GM21717 (cell line): ENCODE results near the gene GPR146.
A peak's percentile ranks its signal among the peaks of the same experiment; 100 is the strongest.
"Not testable (repeated sequence)": the region's sequence is repeated elsewhere in the genome, so short reads cannot be mapped to it uniquely, and the experiment has no call there.

Source experiments
- ATAC-seq: cut with Tn5 transposase; IDR thresholded peaks from one replicate; pipeline ENCODE4 v1.9.1; 2021; ENCODE audit warnings: mild to moderate bottlenecking, moderate library complexity; ENCODE audit not compliant: unreplicated experiment

The GPR146 gene

GRCh38 chr7:1024876-1025742 lies 19.2 kb upstream of the GPR146 start:
- ATAC-seq: peak; percentile 1

GRCh38 chr7:1025743-1026581 lies 18.4 kb upstream of the GPR146 start:
- ATAC-seq: no peak

DNA sequence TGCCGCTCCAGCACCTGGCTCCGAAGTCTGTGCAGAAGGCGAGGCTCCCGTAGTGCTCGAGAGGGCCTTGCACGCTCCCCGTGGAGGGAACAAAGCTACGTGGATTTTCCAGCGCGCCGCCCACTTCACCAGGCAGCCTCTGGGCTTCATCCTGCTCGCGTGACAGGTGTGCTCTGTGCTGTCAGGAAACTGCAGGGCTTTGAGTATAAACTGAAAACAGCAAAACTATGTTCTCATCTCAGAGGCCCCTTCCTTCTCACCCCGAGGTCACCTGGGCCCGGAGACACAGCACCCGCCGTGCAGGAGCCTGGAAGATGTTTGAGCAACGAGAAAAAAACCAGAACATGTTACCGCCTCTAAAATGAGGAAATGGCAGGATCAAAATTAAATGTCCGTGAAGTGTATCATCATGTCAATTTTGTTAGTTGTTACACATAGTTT lies 17.6 kb upstream of the GPR146 start:
- no peak for ATAC-seq

DNA sequence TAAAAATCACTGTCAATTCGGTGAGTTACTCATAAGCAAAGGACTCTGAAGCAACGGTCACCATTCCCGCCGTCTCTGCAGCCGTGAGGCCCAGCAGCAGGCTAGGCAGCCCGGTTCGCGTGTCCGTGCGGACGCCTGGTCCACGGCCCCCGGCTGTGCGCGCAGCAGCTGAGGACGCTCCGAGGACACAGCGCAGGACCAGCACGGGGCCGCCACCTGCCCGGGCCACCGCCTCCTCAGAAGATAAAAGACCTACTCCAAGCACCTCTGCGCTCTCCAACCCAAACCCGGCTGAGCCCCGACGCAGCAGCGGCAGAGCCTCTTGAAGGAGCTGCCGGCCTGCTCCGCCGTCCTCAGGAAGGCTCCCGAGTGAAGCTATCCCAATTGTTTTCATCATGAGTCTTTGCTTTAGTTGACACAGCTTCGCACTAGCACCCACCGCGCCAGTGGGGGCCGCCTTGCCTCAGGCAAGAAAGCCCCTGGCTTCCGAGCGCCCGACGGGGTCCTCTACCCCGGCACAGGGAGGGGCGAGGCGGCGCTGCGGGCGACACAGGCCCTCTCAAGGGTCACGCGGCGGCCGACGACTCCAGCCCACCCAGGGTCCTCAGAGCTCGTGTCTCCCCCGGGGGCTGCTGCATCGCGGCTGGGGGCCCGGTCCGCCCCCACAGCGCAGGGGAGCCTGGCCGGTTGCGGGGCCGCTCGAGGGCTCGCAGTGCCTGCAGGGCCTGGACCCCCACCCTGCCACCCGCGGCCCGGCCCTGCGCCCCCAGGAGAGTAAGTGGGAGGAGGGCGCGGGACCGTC lies 16.9 kb upstream of the GPR146 start:
- no peak for ATAC-seq

DNA sequence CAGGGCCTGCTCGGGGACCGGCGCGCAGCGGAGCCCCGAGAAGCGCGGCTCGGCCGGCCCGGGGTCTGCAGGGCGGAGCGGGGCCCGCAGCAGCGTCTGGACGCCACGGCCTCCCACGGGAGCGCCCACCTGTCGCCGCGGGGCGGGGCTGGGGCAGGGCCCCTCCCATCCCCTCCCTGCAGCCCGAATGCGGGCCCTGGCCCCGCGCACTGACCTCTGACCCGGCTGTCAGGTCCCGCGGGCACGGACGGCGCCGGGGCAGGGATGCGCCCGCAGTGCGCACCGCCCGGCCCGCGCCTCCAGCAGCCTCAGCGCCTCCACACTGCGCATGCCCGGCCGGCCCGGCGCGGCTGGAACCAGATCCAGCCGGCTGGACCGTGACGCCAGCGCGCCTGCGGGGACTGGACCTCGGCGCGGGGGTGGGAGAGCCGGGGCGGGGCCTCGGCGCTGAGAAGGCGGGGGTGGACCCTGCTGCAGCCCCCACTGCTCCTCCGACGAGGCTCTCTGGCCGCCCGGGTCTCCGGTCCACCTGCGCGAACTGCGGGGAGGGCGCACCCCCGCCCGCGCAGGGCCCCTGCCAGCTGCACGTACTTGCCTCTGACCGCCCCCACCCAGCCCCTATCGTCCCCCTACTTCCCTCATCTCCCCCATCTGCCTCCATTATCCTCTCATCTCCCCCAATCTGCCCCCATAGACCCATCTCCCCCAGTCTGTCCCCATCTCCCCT lies 16.1 kb upstream of the GPR146 start:
- peak; percentile 39 for ATAC-seq

DNA sequence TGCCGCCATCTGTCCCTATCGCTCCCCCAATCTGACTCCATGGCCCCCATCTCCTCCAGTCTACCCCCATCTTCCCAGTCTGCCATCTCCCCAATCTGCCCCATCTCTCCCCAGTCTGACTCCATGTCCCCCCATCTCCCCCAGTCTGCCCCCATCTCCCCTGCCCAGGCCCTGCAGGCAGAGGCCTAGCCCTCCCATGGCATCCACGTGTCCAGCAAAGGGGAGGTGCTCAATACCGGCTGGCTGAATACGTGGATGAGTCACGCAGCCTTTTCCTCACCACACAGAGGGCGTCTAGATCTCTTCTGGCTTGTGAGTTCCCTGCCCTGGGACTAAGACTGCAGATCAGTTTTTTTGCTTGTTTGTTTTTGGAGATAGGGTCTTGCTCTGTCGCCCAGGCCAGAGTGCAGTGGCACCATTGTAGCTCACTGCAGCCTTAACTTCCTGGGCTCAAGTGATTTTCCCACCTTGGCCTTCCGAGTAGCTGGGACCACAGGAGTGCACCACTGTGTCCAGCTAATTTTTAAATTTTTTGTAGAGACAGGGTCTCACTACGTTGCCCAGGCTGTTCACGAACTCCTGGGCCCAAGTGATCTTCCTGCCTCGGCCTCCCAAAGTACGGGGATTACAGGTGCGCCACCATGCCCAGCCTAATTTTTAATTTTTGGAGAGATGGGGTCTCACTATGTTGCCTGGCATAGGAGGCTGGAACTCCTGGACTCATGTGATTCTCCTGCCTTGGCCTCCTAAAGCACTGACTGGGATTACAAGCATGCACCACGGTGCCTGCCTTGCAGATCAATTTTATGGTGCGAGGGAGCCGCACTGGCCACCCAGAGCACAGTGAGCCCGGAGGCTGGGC lies 15.3 kb upstream of the GPR146 start:
- peak; percentile 26 for ATAC-seq

- no peak for ATAC-seq
Measured at GRCh38 chr7:1029637-1030443, 14.5 kb upstream of the GPR146 start.

GRCh38 chr7:1030444-1031070 lies 13.8 kb upstream of the GPR146 start:
- ATAC-seq: no peak

DNA sequence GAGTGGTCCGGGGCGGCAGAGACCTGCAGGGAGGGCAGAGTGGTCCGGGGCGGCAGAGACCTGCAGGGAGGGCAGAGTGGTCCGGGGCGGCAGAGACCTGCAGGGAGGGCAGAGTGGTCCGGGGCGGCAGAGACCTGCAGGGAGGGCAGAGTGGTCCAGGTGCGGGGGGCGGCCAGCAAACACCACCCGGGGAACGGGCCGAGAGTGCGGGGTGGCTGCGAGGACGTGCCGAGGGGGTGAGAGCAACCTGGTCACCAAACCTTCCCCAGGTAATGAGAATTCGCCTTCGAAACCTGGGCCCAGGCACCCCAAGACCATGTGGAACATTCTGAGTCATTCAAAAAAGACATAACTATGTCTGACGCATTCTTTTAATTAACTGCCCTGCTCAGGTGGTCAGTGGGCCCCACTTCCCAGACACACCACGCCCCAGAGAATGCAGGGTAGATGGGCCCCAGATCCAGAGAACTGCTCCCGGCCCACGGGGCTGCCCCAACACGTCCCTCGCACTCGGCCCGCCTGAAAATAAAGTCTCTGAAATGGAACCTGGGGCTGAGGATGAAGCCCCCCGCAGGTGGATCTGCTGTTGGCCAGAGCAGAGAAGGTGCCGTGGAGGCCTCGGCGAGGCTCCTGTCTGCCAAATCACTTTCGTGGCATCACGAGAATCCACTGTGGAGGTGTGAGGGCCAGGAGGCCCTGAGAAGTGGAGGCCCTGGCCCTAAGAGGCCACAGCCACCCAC lies 12.5 kb upstream of the GPR146 start:
- no peak for ATAC-seq

- ATAC-seq: no peak
Measured at GRCh38 chr7:1032536-1033181, 11.7 kb upstream of the GPR146 start.

- no peak for ATAC-seq
Measured at GRCh38 chr7:1033546-1034145, 10.7 kb upstream of the GPR146 start.

- ATAC-seq: not testable (repeated sequence)
Measured at GRCh38 chr7:1034769-1035168, 9.6 kb upstream of the GPR146 start.

DNA sequence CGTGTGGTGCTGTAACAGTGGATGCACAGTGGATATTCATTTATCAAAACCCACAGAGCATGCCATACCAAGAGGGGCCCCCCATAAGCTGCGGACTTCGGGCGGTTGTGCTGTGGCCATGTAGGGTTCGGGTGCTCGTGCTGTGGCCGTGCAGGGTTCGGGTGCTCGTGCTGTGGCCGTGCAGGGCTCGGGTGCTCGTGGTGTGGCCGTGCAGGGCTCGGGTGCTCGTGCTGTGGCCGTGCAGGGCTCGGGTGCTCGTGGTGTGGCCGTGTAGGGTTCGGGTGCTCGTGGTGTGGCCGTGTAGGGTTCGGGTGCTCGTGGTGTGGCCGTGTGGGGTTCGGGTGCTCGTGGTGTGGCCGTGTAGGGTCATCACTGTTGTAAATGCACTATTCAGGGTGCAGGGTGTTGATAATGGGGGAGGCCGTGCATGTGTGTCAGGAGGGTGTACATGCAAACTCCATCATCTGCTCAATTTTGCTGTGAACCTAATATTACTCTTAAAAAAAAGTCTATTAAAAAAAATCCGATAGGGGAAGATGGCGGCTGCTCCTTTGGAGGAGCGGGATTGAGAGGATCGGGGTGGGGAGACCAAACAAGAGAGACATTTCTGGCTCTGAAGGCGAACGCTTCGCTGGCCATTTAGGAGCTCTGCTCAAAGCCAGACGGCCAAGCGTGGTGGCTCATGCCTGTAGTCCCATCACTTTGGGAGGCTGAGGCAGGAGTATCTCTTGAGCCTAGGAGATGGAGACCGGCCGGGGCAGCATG lies 8.0 kb upstream of the GPR146 start:
- not testable (repeated sequence) for ATAC-seq

DNA sequence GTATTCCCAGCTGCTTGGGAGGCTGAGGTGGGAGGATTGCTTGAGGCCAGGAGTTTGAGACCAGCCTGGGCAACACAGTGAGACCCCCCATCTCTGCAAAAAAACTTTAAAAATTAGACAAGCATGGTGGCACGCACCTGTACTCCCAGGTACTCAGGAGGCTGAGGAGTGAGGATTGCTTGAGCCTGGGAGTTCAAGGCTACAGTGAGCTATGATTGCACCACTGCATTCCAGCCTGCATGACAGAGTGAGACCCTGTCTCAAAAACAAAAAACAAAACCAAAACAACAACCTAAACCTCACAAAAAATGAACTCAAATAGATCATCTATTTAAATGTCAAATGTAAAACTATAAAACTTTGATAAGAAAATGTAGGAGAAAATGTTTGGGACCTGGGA lies 4.1 kb upstream of the GPR146 start:
- not testable (repeated sequence) for ATAC-seq

GRCh38 chr7:1040790-1041189 lies 3.6 kb upstream of the GPR146 start:
- no peak for ATAC-seq
